LNCaP clone FGC (cell line): ENCODE data around the gene ZNF333.

ENCODE experiments used
- DNase-seq: peaks from one replicate; pipeline ENCODE4 v3.0.0-alpha.2; 2011; ENCODE audit warnings: low read depth
- H3K4me3 ChIP-seq: 2 replicates; pipeline ENCODE4 v1.5.1; 2011; ENCODE audit warnings: mild to moderate bottlenecking, low read depth, low read length, control low read depth
- TF ChIP-seq, protein P1 (sequence below): IDR thresholded peaks from 2 replicates; pipeline ENCODE4 v1.5.1; 2012; ENCODE audit warnings: mild to moderate bottlenecking; ENCODE audit not compliant: control insufficient read depth, insufficient read depth; ENCODE audit errors: extremely low read depth

Gene ZNF333

DNA sequence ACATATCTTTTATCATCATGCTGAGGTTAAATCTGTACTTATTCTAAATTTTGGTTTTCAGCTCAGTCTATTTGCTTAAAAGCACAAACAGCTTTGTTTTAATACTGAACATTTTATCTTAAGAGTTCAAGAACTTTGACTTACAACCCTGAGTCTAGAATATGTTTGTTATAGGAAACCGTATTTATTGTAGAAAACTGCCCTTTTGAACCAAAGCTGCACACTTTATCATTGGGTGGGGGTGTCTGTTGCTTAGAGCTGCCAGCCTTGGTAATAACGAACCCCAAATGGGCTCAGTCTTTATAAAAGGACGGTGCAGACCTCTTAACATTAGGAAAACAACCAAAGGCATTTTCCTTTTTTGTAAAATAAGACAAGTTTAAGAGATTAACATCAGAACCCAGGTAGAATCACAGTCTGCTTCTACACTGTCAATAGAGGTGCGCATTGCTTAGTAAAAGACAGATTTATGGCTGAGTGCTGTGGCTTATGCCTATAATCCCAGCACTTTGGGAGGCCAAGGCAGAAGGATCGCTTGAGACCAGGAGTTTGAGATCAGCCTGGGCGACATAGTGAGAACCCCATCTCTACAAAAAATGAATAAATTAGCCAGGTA is 29.9 kb upstream of the ZNF333 start:
- no peak for DNase-seq
- TF ChIP-seq, protein P1, sequence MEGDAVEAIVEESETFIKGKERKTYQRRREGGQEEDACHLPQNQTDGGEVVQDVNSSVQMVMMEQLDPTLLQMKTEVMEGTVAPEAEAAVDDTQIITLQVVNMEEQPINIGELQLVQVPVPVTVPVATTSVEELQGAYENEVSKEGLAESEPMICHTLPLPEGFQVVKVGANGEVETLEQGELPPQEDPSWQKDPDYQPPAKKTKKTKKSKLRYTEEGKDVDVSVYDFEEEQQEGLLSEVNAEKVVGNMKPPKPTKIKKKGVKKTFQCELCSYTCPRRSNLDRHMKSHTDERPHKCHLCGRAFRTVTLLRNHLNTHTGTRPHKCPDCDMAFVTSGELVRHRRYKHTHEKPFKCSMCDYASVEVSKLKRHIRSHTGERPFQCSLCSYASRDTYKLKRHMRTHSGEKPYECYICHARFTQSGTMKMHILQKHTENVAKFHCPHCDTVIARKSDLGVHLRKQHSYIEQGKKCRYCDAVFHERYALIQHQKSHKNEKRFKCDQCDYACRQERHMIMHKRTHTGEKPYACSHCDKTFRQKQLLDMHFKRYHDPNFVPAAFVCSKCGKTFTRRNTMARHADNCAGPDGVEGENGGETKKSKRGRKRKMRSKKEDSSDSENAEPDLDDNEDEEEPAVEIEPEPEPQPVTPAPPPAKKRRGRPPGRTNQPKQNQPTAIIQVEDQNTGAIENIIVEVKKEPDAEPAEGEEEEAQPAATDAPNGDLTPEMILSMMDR = no peak
- no peak overlapping the region for H3K4me3 ChIP-seq

DNA sequence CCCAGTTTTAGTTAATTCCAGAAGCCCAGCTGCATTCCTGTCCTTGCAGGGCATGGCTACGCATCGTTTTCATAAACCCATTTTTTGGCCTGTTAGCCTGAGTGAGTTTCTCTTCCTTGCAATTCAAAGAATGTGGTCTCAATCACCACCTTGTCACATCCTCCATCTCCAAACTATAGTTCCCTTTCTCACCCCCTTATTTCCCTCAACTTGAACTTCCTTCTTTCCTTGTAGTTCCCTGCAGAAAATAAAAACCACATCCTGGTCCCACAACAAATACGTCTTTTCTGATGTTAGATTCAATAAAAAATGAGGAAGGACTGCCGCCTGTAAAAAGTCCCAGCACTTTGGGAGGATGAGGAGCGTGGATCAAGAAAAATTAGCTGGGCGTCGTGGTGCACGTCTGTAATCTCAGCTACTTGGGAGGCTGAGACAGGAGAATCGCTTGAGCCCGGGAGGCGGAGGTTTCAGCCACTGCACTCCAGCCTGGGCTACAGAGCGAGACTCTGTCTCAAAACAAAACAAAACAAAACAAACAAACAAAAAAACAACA is 28.4 kb upstream of the ZNF333 start:
- no peak overlapping the region for H3K4me3 ChIP-seq
- TF ChIP-seq, protein P1 = no peak
- DNase-seq = no peak

DNA sequence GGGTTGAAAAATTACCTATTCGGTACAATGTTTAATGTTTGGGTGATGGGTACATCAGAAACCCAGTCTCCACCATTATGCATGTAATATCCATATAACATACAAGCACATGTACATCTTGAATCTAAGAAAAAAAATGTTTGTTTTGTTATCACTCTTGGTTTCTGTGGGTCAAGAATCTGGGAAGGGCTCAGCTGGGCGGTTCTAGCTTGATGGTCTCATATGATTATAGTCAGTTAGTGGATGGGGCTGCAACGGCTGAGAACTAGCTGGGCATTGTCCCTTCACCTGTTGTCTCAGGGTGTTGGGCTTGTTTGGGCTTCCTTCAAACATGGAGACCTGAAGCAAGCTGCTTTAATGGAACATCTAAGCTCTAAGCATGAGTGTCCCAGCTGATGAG is 19.9 kb upstream of the ZNF333 start:
- H3K4me3 ChIP-seq = no peak overlapping the region
- TF ChIP-seq, protein P1 = no peak
- DNase-seq = no peak

DNA sequence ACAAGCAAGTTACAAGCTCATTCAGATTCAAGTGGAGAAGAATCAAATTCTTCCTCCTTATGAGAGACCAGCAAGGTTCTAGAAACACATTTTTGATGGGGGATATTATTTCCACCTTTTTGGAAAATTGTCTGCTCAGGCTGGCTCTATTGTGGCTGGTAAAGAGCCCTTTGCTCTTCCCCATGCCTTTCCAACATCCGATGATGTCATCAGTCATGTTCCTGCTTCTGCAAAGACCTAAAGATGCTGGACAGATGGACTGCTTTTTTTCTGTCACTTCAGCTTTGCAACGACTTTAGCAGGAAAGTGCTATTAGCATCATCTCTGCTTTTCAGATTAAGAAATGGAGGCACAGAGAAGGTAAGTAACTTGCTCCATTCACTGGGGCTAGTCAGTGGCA is 19.4 kb upstream of the ZNF333 start:
- TF ChIP-seq, protein P1 = no peak
- no peak for DNase-seq
- H3K4me3 ChIP-seq = no peak overlapping the region

DNA sequence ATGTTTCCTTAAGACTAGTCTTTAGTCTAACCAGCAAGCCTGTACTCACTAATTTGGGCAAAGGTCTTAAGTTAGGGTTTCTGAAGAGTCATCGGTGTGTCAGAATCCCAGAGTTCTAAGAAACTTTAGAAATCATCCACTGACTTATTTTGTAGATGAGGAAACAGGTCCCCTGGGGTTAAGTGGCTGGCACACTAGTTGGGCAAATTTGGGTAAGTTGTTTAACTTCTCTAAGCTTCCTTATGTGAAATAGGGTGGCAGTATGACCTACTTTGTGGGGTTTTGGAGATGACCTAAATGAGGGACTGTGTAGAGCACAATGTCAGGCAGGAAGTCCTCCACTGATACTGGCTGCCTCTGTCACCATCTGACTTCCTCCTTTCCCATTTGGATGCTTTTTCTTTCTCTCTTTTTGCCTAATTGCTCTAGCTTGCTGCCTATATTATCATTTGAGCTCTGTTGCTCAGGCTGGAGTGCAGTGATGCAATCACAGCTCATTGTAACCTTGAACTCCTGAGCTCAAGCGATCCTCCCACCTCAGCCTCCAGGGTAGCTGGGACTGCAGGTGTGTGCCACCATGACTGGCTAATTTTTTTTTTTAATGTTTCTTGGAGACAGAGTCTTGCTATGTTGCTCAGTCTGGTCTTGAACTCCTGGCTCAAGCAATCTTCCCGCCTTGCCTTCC is 17.5 kb upstream of the ZNF333 start:
- TF ChIP-seq, protein P1 = no peak
- no peak overlapping the region for H3K4me3 ChIP-seq
- no peak for DNase-seq

DNA sequence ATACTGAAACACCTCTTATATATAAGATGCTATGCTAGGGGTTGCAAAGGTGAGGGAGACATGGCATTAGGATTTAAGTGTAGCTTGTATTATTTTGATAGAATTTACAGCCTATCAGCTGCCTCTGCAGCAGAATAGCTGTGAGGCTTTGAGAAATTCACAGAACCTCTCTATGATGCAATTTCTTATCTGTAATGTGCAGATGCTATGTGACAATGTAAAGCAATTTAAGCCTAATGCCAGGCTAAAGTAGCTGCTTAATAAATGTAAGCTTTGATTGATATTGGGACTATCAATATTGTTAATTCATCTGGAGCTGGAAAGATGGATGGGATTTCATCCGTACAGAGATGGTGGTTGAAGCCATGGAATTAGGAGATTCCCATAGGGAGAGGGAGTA is 16.8 kb upstream of the ZNF333 start:
- TF ChIP-seq, protein P1 = no peak
- DNase-seq = no peak
- H3K4me3 ChIP-seq = no peak overlapping the region
